HG03066 (cell line): ENCODE results near the gene GLIS1.

Source experiments
- ATAC-seq: cut with Tn5 transposase; IDR thresholded peaks from one replicate; pipeline ENCODE4 v1.9.1; 2021; ENCODE audit warnings: low read depth; ENCODE audit not compliant: unreplicated experiment

The GLIS1 gene

DNA sequence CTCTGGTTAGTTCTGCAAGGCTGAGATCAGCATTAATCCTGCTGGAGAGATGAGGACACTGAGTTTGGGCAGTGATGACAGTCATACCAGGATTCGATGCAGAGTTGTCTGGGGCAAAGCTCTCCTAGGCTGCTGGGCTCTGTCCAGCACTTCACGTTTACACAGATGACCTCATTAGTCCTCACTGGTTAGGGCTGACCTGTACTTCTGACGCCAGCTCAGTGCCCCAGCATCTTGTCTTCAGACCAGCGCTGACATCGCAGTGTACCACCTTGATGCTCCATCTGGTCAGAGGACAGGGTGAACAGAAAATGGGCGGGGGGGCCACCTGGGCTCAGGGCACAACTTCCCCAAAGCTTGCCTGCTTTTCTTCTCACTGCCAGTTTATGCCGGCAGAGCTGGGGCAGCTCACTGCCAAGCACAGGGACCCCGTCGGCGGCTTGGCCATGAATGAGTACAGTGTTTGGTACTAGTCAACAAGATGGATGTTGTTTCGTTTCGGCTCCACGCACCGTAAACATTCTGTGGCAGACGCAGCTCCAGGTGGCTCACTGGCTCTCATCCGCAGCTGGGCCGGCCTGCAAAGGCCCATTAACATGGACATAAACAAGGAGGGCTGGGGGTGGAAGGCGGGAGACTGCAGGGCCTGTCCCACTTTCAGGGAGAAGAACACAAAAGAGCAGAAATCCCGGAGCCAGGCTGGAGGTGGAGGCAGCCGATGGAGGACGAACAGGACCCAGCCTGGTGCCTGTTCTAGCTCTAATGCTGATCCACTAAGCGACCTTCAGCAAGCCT lies 118.7 kb downstream of the GLIS1 start:
- no peak for ATAC-seq

DNA sequence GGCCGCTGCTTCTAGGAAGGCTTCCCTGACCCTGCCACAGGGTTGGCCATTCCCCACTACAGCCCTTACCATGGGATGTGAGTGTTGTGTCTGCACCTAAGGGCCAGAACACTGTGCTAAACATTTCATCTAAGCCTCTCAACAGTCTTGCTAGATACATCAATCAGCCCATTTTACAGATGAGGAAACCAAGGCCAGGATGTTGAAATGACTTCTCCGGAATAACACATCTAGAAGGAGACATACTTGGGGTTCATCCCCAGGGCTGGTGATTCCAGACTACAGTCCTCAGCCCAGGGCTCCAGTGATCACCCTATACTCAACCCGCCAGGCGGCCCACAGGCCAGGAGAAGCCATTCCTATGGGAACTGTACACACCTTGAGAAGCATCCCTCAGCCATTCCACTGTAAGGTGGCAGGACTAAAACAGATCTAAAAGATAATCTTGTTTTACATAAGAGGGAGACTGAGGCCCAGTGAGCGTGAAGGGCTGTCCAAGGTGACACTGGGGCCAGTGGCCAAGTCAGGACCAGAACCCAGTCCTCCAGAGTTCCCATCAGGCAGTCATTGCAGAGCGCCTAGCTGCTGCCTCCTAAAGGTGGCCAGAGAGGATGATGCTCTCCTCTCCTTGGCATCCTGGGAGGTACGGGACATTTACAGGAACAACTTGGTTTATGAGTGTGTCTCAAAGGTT lies 119.5 kb downstream of the GLIS1 start:
- ATAC-seq: no peak

DNA sequence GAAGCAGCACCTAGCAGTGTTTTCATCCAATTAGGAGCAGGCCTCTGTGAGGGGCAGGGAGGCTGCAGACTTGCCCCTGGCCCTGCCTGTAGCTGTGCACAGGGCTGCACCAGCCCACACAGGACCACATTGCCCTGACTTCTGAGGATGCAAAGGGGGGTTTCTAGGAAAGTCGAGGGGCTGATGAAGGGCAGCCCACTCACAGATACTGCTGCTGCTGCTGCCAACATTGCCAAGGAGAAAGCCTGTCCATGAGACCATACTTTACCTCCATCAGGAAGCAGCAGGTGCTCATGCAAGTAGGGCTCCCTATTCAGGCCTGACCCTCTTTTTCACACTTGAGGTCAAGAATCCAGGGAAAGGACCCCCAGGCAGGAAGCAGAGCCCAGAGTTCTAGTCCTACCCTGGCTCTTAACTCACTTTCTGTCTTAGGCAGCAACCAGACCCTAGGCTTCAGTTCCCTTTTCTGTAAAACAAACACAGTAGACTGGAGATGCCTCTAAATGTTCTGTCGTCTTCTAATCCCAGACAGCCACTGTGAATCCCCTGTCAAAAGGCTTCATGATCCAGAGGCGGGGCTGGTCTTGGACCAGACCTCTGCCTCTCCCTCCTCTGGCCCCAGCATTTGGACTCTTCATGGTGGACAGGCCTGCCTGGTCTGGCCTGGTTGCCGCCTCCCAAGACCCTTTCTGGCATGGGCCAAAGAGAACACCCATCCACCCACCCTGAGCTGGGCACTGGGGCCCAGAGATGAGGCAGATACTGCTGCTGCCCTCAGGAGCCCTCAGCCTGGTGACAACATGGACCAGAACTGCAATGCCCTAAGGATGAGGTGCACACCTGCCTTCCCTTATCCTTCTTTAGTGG lies 120.2 kb downstream of the GLIS1 start:
- ATAC-seq: no peak

DNA sequence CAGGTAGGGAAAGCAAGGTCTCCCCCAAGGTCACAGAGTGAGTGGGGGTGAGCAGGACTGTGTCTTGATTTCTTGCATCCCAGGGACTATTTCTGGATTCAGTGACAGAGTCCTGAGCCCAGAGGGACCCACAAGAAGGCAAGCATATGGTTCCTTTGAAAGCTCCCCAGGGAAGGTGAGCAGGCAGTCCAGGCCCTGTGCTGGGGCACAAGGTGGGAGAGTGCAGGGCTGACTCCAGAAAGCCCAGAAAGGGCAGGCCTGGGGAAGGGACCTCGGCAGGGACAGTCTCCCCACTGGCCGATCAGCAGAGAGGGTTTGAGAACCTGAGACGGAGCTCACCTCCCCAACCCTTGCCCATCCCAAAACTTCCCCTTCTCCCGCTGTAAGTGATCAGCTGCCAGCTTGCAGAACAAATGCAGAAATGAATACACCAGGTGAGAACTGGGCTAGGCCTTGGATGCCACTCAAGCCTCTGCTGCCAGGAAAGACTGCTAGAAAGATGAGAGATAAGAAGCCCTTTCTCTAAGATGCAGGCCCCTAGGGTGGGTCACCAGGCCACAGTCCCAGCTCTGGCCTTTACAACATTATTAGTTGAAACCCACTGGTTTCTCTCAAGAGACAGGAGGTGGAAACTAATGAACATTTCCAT lies 121.0 kb downstream of the GLIS1 start:
- no peak for ATAC-seq

DNA sequence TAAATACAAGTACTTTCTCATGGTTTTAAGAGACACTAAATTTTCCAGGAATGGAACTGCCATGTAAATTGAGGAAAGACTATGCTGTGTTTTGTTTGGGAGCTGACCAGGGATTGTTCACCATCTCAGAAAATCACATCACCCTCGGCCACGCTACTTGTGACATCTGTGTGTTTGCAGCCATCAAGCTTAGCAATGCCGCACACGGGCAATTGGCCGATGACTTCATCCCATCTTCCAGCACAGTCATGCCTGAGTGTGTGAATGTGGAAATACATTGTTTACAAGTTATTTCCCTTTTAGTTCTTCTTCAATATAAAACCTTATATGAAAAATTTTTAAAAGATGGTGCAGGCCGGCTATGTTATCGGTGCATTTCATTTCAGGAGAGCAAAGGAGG lies 121.6 kb downstream of the GLIS1 start:
- no peak for ATAC-seq

DNA sequence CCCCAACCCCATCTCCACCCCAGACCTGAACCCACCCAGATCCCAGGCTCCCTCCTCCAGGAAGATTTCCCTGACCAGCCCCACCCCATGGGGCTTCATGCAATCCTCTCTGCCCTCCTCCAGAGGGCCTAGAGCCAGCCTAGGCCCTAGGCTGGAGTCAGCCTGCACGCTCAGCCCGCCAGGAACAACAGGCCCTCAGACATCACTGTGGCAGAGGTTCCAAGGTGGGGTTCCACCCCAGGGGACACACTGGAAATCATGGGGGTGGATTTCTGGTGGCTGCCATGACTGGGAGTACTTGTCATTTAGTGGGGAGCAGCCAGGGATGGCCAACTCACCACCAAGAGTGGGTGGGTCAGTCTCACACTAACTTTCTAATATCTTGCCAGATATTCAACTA lies 122.0 kb downstream of the GLIS1 start:
- ATAC-seq: no peak

DNA sequence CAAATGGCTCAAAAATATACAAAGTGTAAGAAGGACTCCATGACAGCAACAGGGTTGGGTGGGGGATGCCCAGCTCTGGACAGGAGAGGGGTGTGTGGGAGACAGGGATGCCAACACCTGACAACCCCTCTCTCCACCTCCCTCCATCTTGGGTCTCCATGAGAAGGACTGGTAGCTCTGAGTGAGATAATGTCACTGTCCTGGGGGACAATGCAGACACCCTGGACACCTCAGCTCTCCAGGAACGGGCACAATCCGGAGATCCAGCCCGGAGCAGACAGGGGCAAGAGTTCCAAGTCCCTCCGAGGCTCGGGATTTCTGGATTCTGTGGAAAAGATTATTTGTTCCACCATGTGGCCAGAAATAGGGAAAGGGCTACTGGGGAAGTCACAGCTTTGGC lies 122.5 kb downstream of the GLIS1 start:
- no peak for ATAC-seq

DNA sequence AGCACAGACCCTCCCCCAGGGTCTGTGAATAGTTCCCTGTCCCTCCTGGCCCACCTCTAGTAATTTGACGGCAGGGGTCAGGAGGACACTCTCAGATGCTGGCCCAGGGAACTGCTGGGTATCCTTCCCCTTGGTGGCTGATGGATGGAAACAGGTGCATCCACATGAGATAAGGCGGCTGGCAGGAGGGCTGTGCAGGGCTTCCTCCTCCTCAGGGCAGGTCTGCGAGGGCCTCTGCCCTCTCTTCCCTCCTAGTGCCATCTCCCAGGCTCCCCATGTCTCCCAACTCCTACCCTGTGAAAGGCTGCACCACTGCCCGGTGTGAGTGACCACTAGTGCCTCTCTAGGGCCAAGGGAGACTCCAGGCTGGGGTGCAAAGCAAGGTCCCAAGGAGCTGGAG lies 123.9 kb downstream of the GLIS1 start:
- ATAC-seq: no peak

DNA sequence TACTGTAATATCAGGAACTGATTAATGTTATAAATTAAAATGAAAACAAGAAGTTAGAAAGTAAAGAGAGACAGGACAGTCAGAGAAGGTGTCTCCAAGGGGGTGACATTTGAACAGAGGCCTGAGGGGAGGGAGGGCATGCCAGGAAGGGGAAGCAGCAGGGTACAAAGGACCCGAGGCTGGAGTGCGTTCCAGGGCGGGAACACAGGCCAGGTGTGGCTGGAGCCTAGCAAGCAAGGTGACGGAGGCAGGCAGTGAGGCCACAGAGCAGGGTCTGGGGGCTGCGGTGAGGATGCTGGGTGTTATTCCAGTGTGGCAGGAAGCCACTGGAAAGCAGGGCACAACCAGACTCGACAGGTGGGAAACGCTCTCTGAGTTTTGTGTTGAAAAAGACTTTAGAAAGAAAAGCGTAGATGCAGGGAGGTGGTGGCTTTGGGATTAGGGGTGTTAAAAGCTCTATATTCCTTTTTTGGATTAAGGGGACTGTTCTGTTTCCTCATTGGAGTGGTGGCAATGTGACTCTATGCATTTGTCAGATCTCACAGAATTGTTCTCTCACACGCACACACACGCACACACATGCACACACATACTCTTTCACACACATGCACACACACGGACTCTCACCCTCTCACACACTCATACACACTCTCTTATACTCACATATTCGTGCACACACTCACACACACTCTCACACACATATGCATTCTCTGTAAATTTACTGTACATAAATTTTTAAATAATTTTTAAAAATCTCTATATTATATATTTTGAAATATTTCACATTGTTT lies 124.5 kb downstream of the GLIS1 start:
- ATAC-seq: no peak

DNA sequence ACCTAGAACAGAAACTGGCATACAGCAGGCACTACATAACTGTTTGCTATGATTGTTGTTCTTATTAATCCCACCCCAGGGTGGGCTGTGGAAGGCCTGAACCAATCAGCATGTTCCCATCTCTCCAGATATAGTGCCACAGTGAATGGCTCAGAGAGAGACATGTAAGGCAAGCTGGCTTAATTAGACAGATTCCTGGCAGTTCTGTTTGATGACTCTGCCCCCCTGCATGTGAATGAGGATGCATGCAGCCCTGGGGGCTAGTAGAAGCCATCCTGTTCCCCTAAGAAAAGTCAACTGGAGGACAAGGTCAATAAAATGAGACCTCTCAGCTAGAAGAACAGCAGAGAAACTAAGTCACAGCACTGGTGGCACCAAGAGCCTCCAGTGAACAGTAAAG lies 130.3 kb downstream of the GLIS1 start:
- ATAC-seq: no peak

DNA sequence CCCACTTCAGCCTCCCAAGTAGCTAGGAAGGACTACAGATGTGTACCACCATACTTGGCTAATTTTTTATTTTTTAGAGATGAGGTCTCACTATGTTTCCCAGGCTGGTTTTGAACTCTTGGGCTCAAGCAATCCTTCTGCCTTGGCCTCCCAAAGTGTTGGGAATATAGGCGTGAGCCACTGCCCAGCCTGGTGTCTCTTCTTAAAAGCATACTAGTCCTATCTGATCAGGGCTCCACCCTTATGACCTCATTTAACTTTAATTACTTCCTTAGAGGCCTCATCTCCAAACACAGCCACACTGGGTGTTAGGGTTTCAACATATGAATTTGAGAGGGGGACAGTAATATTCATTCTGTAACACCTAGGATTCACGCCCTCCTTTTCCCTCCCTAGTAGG lies 130.9 kb downstream of the GLIS1 start:
- ATAC-seq: no peak

DNA sequence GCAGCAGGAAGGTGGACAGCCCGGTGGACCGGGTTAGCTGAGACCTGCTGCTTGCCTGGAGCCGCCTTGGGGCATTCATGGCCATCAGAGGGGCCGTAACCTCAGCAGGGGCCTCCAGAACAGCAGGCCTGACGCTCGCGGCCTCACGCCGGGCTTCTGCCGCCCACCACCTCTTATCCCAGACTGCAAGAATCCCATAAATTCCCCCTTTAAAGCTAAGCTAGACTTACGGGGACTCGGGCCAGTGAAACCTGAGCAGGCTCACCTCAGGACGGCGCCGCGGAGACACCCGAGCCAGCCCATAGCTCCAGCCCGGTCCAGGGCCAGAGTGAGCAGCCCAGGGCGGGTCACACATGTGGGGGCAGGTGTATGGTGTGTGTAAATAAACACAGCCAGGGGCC lies 132.3 kb downstream of the GLIS1 start:
- ATAC-seq: no peak

DNA sequence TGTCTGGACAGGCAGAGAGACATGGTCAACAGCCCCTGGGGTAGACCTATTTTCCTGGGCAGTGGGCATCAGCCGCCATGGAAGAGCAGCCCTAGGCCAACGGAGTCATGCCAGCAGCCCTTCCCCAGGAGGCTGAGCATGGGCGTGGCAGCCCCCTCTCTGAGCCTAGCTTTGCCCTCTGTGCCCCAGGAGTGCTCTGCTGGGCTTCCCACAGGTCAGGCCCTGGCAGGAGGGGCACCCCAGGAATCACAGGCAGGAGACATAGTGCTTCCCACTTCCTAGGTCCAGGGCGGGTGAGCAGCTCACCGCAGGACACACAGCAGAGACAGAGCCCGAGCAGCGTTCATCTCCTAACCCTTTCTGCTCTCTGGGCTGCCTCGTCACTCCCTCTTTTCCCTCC lies 132.8 kb downstream of the GLIS1 start:
- no peak for ATAC-seq

DNA sequence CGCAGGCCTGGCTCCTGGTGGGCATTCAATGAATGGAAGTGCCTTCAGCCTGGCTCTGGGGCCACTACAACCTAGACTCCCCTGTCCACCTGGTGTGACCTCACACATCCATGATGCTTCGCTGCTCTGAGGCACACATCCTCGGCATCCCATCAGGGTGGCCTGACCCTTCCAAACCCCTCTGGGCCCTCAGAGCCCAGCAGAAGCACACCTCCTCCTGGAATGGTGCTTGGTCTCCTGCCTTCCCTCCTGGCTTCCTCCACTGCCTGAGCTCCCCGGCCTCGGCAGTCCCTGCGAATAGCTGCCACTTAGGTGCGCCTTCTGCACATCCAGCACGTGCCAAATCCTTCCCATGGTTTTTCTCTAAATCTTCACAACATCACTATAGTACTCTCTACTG lies 133.8 kb downstream of the GLIS1 start:
- no peak for ATAC-seq

DNA sequence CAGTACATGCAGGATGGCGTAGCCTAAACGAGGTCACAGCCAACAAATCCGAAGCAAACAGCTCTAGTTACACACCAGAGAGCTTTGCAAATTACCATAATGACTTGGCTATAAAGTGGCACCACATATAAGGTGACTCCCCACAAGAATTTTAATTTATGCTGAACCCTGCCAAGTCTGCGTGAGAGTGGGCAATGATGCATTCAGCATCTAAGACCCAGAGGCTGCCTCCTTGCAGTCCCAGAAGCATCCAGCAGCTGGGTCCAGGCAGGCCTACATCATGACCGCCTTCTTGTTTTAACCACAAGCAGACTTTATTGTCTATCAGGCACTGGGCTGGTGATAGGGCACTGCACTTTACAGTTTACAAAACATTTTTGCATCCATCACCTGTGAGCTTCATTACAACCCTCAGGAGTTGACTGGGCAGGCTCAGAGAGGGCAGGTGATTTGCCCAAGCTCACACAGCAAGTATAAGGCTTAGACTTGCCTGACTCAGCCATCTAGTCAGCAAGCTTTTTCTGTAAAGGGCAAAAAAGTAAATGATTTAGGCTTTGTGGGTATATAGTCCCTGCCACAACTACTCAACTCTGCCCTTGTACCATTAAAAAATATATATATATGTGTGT lies 134.6 kb downstream of the GLIS1 start:
- no peak for ATAC-seq

DNA sequence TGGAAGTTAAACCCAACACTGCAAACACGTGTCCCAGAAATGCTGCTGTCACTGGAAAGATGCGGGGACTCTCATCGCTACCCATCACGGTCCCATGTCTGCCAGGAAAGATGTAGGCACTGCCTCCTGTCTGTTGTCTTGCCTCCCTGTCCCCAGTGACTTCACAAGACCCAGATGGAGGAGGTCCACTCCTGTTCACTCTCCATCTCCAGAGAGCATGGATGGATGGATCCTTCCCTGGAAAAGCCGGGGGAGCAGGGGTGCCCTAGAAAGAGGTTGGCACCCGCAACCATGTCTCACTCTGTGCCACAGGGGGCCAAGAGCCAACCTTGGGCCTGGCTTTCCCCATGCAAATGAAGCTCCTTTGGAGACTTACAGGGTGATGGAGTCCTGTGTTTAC lies 135.5 kb downstream of the GLIS1 start:
- ATAC-seq: no peak

DNA sequence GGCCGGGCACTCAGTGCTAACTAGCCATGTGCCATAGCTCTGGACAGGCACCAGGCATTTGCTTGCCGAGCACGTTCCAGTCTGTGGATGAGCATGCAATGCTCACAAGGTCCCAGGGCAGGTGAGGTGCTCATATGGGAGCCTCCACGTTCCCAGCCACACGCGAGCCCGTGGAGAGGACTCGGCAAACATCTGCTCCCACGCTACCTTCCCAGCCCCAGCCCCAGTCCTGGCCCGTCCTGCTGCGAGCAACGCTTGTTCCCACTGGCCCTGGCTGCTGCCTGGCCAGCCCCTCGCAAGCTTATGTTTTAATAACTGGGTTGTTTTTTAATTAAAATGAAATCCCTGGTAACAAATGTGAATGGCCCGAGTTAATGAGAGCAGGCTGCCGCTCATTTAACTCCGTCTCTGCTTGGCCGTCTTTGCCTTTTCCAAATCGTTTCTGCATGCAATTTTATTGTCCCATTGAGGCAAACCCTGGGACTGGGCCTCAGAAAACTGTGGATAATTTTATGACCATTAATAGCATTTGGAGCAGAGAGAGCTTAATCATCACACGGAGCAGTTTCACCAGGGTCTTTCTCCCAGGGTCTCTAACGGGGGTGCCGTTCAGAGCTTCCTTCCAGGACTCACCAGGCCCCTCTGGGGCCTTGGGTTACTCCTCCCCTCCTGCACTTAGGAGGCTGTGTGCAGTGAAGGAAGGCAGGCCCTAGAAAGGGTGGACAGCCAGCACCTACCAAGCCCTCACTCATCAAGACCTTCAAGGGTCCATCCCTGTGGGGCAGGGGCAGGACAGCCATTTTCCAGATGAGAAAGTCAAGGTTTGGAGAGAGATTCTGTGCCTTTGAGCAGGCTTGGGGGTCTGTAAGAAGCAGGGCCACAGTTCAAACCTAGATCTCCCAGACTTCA lies 136.8 kb downstream of the GLIS1 start:
- no peak for ATAC-seq

DNA sequence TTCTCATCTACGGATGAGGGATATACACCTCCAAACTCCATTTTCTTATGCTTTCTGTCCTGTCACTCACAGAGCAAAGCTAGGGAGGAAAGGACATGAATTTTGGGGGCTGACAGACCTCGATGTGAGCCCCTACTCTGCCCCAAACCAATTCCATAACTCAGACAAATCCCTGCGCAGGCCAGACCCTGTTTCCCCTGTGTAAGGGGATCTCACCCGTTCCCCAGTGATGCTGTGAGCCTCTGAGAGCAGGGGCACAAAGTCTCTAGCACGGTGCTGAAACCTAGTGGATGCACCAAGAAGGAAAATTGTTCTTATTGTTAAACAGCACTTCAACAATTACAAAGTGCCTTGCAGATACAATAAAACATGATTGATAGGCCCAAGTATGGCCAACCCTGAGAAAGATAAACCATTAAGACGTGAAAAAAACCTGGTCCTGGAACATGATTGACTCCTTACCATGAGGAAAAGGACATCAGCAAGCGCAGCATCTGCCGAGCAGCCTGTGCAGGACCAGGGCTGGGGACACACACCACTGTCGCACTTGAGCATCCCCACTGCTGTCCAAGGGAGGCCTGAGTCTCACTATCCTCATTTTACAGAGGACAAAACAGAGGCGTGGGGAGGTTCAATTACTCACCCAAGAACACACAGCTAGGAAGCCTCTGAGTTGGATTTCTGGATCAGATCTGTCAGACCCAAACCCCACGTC lies 137.8 kb downstream of the GLIS1 start:
- no peak for ATAC-seq
